Measurements from ENCODE around the gene CDC26.
"Not testable (repeated sequence)": the region's sequence is repeated elsewhere in the genome, so short reads cannot be mapped to it uniquely, and the experiment has no call there.

CDC26 gene

GRCh38 chr9:113267911-113268566 is 7.3 kb downstream of the CDC26 start:
- DNase-seq (ENCODE audit: insufficient read length, low spot score) (no peak), FAIRE-seq (no peak)
- TF ChIP-seq SPI1 (IDR thresholded peaks at IDR 0.05; ENCODE audit: low read depth, low read length) = no peak
- TF ChIP-seq POLR2A (IDR thresholded peaks at IDR 0.05; ENCODE audit: low read depth, low read length) = no peak
- TF ChIP-seq POLR2AphosphoS5 (IDR thresholded peaks at IDR 0.05; ENCODE audit: low read depth, low read length) = no peak
- no peak for TF ChIP-seq POU2F2 (IDR thresholded peaks at IDR 0.05; ENCODE audit: low read depth, low read length)
- no peak for TF ChIP-seq TAF1 (IDR thresholded peaks at IDR 0.05; ENCODE audit: low read depth, low read length)
- no peak for TF ChIP-seq PAX5 (IDR thresholded peaks at IDR 0.05; ENCODE audit: insufficient read depth, low read length, severe bottlenecking)

DNA sequence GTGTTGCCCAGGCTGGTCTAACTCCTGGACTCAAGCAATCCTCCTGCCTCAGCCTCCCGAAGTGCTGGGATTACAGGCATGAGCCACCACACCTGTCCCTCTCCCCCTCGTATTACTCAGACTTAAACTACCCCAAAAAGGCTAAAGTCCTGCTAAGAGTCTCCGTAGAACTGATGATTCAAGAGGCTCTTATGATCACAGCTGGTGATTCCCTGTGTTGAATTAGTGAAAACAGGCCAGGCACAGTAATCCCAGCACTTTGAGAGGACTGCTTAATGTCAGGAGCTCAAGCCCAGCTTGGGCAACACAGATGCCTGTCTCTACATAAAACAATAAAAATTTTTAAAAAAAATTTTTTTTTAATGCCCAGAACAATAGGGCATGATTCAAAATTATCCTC is 9.2 kb downstream of the CDC26 start:
- no peak for FAIRE-seq
- no peak for TF ChIP-seq POLR2AphosphoS5 (IDR thresholded peaks at IDR 0.05; ENCODE audit: low read depth, low read length)
- no peak for TF ChIP-seq SPI1 (IDR thresholded peaks at IDR 0.05; ENCODE audit: low read depth, low read length)
- no peak for TF ChIP-seq POU2F2 (IDR thresholded peaks at IDR 0.05; ENCODE audit: low read depth, low read length)

GRCh38 chr9:113261917-113262671 is 13.3 kb downstream of the CDC26 start:
- TF ChIP-seq POU2F2 (IDR thresholded peaks at IDR 0.05; ENCODE audit: low read depth, low read length) = no peak
- TF ChIP-seq POLR2A (IDR thresholded peaks at IDR 0.05; ENCODE audit: low read depth, low read length) = no peak
- TF ChIP-seq TAF1 (IDR thresholded peaks at IDR 0.05; ENCODE audit: low read depth, low read length) = no peak
- TF ChIP-seq POLR2AphosphoS5 (IDR thresholded peaks at IDR 0.05; ENCODE audit: low read depth, low read length) = no peak
- no peak for TF ChIP-seq PAX5 (IDR thresholded peaks at IDR 0.05; ENCODE audit: insufficient read depth, low read length, severe bottlenecking)
- no peak for TF ChIP-seq SPI1 (IDR thresholded peaks at IDR 0.05; ENCODE audit: low read depth, low read length)
- FAIRE-seq (no peak), DNase-seq (ENCODE audit: insufficient read length, low spot score) (no peak)

More for the DNA sequence above, 9.2 kb downstream of the CDC26 start:
- no peak for DNase-seq (ENCODE audit: insufficient read length, low spot score)

DNA sequence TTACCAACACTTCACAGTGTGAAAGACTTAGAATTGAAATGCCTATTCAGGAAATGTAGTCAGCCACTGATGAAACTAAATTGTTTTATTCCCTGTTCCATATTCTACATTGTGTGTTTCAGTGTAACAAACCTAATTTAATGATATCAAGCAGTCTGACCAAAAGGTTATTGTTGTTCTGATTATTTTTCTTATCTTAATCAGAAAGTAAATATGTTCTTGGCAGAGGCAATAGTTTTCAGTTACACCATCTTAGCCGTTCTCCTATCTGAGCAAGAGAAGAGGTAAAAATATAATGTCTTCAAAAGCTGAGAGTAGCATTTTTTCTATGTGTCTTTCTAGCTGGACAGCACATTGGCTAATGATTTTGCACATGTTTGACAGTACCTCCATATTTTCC is 17.1 kb downstream of the CDC26 start:
- TF ChIP-seq PAX5 (IDR thresholded peaks at IDR 0.05; ENCODE audit: insufficient read depth, low read length, severe bottlenecking) = no peak
- DNase-seq (ENCODE audit: insufficient read length, low spot score) = no peak
- no peak for FAIRE-seq

- no peak for TF ChIP-seq POLR2A (IDR thresholded peaks at IDR 0.05; ENCODE audit: low read depth, low read length)
- TF ChIP-seq SPI1 (IDR thresholded peaks at IDR 0.05; ENCODE audit: low read depth, low read length) = no peak
- no peak for TF ChIP-seq PAX5 (IDR thresholded peaks at IDR 0.05; ENCODE audit: insufficient read depth, low read length, severe bottlenecking)
- no peak for TF ChIP-seq POLR2AphosphoS5 (IDR thresholded peaks at IDR 0.05; ENCODE audit: low read depth, low read length)
- TF ChIP-seq TAF1 (IDR thresholded peaks at IDR 0.05; ENCODE audit: low read depth, low read length) = no peak
- TF ChIP-seq POU2F2 (IDR thresholded peaks at IDR 0.05; ENCODE audit: low read depth, low read length) = no peak
- FAIRE-seq (no peak), DNase-seq (ENCODE audit: insufficient read length, low spot score) (no peak)
Observed at GRCh38 chr9:113257863-113258262, 17.5 kb downstream of the CDC26 start.

- no peak for TF ChIP-seq POLR2AphosphoS5 (IDR thresholded peaks at IDR 0.05; ENCODE audit: low read depth, low read length)
- TF ChIP-seq POU2F2 (IDR thresholded peaks at IDR 0.05; ENCODE audit: low read depth, low read length) = no peak
- TF ChIP-seq PAX5 (IDR thresholded peaks at IDR 0.05; ENCODE audit: insufficient read depth, low read length, severe bottlenecking) = no peak
- TF ChIP-seq TAF1 (IDR thresholded peaks at IDR 0.05; ENCODE audit: low read depth, low read length) = no peak
- no peak for TF ChIP-seq POLR2A (IDR thresholded peaks at IDR 0.05; ENCODE audit: low read depth, low read length)
- TF ChIP-seq SPI1 (IDR thresholded peaks at IDR 0.05; ENCODE audit: low read depth, low read length) = no peak
- DNase-seq (ENCODE audit: insufficient read length, low spot score) (no peak), FAIRE-seq (no peak)
Observed at GRCh38 chr9:113255438-113255837, 19.9 kb downstream of the CDC26 start.

GRCh38 chr9:113254991-113255390 is 20.4 kb downstream of the CDC26 start:
- TF ChIP-seq POLR2AphosphoS5 (IDR thresholded peaks at IDR 0.05; ENCODE audit: low read depth, low read length) (no peak), TAF1 (IDR thresholded peaks at IDR 0.05; ENCODE audit: low read depth, low read length) (no peak), PAX5 (IDR thresholded peaks at IDR 0.05; ENCODE audit: insufficient read depth, low read length, severe bottlenecking) (no peak), SPI1 (IDR thresholded peaks at IDR 0.05; ENCODE audit: low read depth, low read length) (no peak), POLR2A (IDR thresholded peaks at IDR 0.05; ENCODE audit: low read depth, low read length) (no peak), POU2F2 (IDR thresholded peaks at IDR 0.05; ENCODE audit: low read depth, low read length) (no peak)
- FAIRE-seq = no peak
- no peak for DNase-seq (ENCODE audit: insufficient read length, low spot score)

GRCh38 chr9:113250807-113251206 is 24.6 kb downstream of the CDC26 start:
- TF ChIP-seq POLR2AphosphoS5 (IDR thresholded peaks at IDR 0.05; ENCODE audit: low read depth, low read length) (no peak), POLR2A (IDR thresholded peaks at IDR 0.05; ENCODE audit: low read depth, low read length) (no peak)
- DNase-seq (ENCODE audit: insufficient read length, low spot score) = no peak
- FAIRE-seq = no peak

GRCh38 chr9:113249661-113250060 is 25.7 kb downstream of the CDC26 start:
- not testable (repeated sequence) for FAIRE-seq

GRCh38 chr9:113247640-113248039 is 27.7 kb downstream of the CDC26 start:
- TF ChIP-seq POLR2AphosphoS5 (IDR thresholded peaks at IDR 0.05; ENCODE audit: low read depth, low read length) = no peak
- no peak for TF ChIP-seq POLR2A (IDR thresholded peaks at IDR 0.05; ENCODE audit: low read depth, low read length)
- no peak for TF ChIP-seq PAX5 (IDR thresholded peaks at IDR 0.05; ENCODE audit: insufficient read depth, low read length, severe bottlenecking)
- no peak for TF ChIP-seq POU2F2 (IDR thresholded peaks at IDR 0.05; ENCODE audit: low read depth, low read length)
- TF ChIP-seq SPI1 (IDR thresholded peaks at IDR 0.05; ENCODE audit: low read depth, low read length) = no peak
- no peak for TF ChIP-seq TAF1 (IDR thresholded peaks at IDR 0.05; ENCODE audit: low read depth, low read length)
- no peak for DNase-seq (ENCODE audit: insufficient read length, low spot score)
- no peak for FAIRE-seq

More at GRCh38 chr9:113249661-113250060, 25.7 kb downstream of the CDC26 start:
- not testable (repeated sequence) for DNase-seq (ENCODE audit: insufficient read length, low spot score)
